Epithelial cell of proximal tubule (primary cell): ENCODE data around the gene TMPRSS7. TPM values are rescaled to one million over a fixed set of nuclear protein-coding genes. Genes with fewer than 3 reads are reported as not detected.
"Not testable (repeated sequence)": the region's sequence is repeated elsewhere in the genome, so short reads cannot be mapped to it uniquely, and the experiment has no call there.

Experiments
- DNase-seq: peaks from one replicate; pipeline ENCODE4 v3.0.0-alpha.2; 2011; ENCODE audit warnings: low read depth
- H3K4me3 ChIP-seq: 2 replicates; pipeline ENCODE4 v1.5.1; 2011; ENCODE audit warnings: low read depth, mild to moderate bottlenecking, low read length
- CTCF ChIP-seq: conservative IDR thresholded peaks from 2 replicates; pipeline ENCODE4 v1.5.1; 2012; ENCODE audit warnings: low read depth, mild to moderate bottlenecking, low read length
- total RNA-seq: library from RNA; depleted of rRNA; stranded (reverse); fragments of >200 nt; gene quantifications from 2 replicates; pipeline ENCODE4 v1.2.3, GENCODE V29; 2015

Gene TMPRSS7
- total RNA-seq, 1 donor from 2014 or later: not detected

GRCh38 chr3:112059497-112059896 is 25.0 kb downstream of the TMPRSS7 start:
- H3K4me3 ChIP-seq: no peak overlapping the region
- no peak for DNase-seq
- TF ChIP-seq CTCF: no peak

GRCh38 chr3:112061152-112061551 is 26.6 kb downstream of the TMPRSS7 start:
- DNase-seq: no peak

GRCh38 chr3:112072387-112073060 is 38.0 kb downstream of the TMPRSS7 start:
- not testable (repeated sequence) for H3K4me3 ChIP-seq, DNase-seq

More at GRCh38 chr3:112061152-112061551, 26.6 kb downstream of the TMPRSS7 start:
- TF ChIP-seq CTCF: no peak
- no peak overlapping the region for H3K4me3 ChIP-seq

- H3K4me3 ChIP-seq: no peak overlapping the region
- TF ChIP-seq CTCF: no peak
- DNase-seq: no peak
Observed at GRCh38 chr3:112074006-112074405, 39.5 kb downstream of the TMPRSS7 start.

- TF ChIP-seq CTCF: no peak
- DNase-seq: peak; percentile 94
- H3K4me3 ChIP-seq: no peak overlapping the region
Observed at GRCh38 chr3:112074616-112075497, 40.3 kb downstream of the TMPRSS7 start.

- DNase-seq: no peak
- TF ChIP-seq CTCF: no peak
- no peak overlapping the region for H3K4me3 ChIP-seq
Observed at GRCh38 chr3:112078125-112079083, 43.9 kb downstream of the TMPRSS7 start.

- H3K4me3 ChIP-seq: no peak overlapping the region
- no peak for TF ChIP-seq CTCF
- DNase-seq: no peak
Observed at GRCh38 chr3:112083239-112083638, 48.7 kb downstream of the TMPRSS7 start.
